ENCODE measurements around the gene FCRL3.

Gene FCRL3

DNA sequence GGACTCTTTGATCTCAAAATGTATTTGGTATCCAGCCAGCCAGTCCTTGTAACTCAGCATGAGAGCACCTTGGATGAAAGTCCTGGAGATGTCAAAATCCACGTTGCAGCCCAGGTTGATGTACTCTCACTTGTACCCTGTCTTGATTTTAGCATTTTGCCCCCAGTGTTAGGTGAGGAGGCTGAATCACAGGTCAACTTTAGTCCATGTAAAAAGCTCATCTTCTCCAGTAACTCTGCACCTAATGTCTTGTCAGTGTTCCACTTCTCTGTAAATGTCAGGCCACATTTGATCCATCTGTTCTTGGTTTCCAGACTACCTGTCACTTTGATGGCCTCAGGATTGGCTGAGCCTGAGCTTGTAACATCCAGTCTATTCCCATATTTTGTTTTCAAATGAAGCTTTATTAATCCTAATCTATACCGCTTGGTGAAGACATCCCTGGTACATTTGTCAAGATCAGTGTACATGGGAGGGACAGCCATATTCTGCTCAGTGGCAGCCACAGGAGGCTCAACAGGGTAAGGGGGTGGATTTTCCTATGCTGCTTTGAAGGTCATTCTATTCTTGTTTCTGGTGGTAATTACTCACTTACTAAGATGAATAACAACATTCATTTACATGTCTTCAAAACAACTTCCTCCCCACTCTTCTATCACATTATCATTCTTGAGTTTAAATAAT is 24.1 kb upstream of the FCRL3 start:
- no peaks in the 10 kb centered on the region for H4K20me1 ChIP-seq (ENCODE audit: control insufficient read depth, insufficient read depth, low read depth, low read length)
- peaks cover 60% of the 10 kb centered on the region for H3K4me1 ChIP-seq (ENCODE audit: control insufficient read depth, low read length)
- peaks cover 26% of the 10 kb centered on the region for H3F3A ChIP-seq (ENCODE audit: control insufficient read depth, insufficient read depth)
- H3K4me3 ChIP-seq (ENCODE audit: low read length) = peak overlapping the region; percentile 57
- TF ChIP-seq EZH2phosphoT487 (IDR thresholded peaks at IDR 0.05; ENCODE audit: borderline replicate concordance, low read length) = no peak
- TF ChIP-seq CTCF (IDR thresholded peaks at IDR 0.05; ENCODE audit: low read depth, low read length, poor library complexity, severe bottlenecking) = no peak
- no peaks in the 10 kb centered on the region for H3K79me2 ChIP-seq (ENCODE audit: control insufficient read depth, low read length)
- H3K4me2 ChIP-seq (ENCODE audit: low read length) = peak overlapping the region; percentile 75
- H3K27me3 ChIP-seq (ENCODE audit: control insufficient read depth, low read length) = no peaks in the 10 kb centered on the region
- peaks cover 32% of the 10 kb centered on the region for H3K9me3 ChIP-seq (ENCODE audit: control insufficient read depth, insufficient read depth, low read length)
- H3K36me3 ChIP-seq (ENCODE audit: control insufficient read depth, low read length) = peaks cover 12% of the 10 kb centered on the region
- H3K27ac ChIP-seq (ENCODE audit: low read depth, low read length) = peak overlapping the region; percentile 96
- no peaks in the 10 kb centered on the region for H3K9me2 ChIP-seq (replicated peaks; ENCODE audit: control insufficient read depth, low read length)

DNA sequence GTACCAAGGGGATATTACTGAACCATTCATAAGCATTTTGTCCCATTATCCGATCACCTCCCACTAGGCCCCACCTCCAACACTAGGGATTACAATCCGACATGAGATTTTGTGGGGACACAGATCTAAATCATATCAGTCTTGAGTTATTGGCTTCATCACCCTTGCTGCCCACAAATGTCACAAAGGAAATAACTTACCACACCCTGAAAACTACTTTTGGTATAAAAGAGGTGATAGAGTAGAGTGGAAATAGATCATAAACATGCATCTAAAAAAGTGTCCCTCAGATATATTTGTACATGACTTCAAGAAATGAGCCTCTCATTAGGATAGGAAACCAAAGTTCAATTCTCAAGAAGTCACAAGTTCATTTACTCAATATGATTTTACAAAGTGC is 22.6 kb upstream of the FCRL3 start:
- no peak overlapping the region for H3K4me3 ChIP-seq (ENCODE audit: low read length)
- no peaks in the 10 kb centered on the region for H4K20me1 ChIP-seq (ENCODE audit: control insufficient read depth, insufficient read depth, low read depth, low read length)
- peaks cover 34% of the 10 kb centered on the region for H3K9me3 ChIP-seq (ENCODE audit: control insufficient read depth, insufficient read depth, low read length)
- H3K9me2 ChIP-seq (replicated peaks; ENCODE audit: control insufficient read depth, low read length) = no peaks in the 10 kb centered on the region
- peaks cover 25% of the 10 kb centered on the region for H3F3A ChIP-seq (ENCODE audit: control insufficient read depth, insufficient read depth)
- H3K27me3 ChIP-seq (ENCODE audit: control insufficient read depth, low read length) = no peaks in the 10 kb centered on the region
- H3K79me2 ChIP-seq (ENCODE audit: control insufficient read depth, low read length) = no peaks in the 10 kb centered on the region
- peak overlapping the region; percentile 96; the same call in 1 of the 2 replicates for H3K27ac ChIP-seq (ENCODE audit: low read depth, low read length)
- peaks cover 12% of the 10 kb centered on the region for H3K36me3 ChIP-seq (ENCODE audit: control insufficient read depth, low read length)
- no peak for TF ChIP-seq EZH2phosphoT487 (IDR thresholded peaks at IDR 0.05; ENCODE audit: borderline replicate concordance, low read length)
- no peak for TF ChIP-seq CTCF (IDR thresholded peaks at IDR 0.05; ENCODE audit: low read depth, low read length, poor library complexity, severe bottlenecking)
- peaks cover 52% of the 10 kb centered on the region for H3K4me1 ChIP-seq (ENCODE audit: control insufficient read depth, low read length)
- no peak overlapping the region for H3K4me2 ChIP-seq (ENCODE audit: low read length)

DNA sequence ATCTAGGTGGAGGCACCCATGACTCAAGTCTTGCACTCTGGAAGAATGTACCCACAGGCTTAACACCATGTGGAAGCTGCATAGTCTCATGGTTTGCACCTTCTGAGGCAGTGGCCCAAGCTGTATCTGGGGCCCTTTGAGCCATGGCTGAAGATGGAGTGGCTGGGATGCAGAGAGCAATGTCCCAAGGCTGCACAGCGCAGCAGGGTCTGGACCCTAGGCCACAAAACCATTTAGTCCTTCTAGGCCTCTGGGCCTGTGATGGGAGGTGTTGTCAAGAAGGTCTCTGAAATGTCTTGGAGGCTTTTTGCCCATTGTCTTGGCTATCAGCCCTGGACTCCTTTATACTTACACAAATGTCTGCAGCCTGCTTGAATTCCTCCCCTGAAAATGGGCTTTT is 21.4 kb upstream of the FCRL3 start:
- TF ChIP-seq CTCF (IDR thresholded peaks at IDR 0.05; ENCODE audit: low read depth, low read length, poor library complexity, severe bottlenecking) (no peak), EZH2phosphoT487 (IDR thresholded peaks at IDR 0.05; ENCODE audit: borderline replicate concordance, low read length) (no peak)
- Histone ChIP-seq H3K27me3 (ENCODE audit: control insufficient read depth, low read length) (no peaks in the 10 kb centered on the region), H3F3A (ENCODE audit: control insufficient read depth, insufficient read depth) (peaks cover 25% of the 10 kb centered on the region), H4K20me1 (ENCODE audit: control insufficient read depth, insufficient read depth, low read depth, low read length) (no peaks in the 10 kb centered on the region), H3K27ac (ENCODE audit: low read depth, low read length) (no peak overlapping the region), H3K4me2 (ENCODE audit: low read length) (no peak overlapping the region), H3K4me3 (ENCODE audit: low read length) (no peak overlapping the region), H3K9me2 (replicated peaks; ENCODE audit: control insufficient read depth, low read length) (no peaks in the 10 kb centered on the region), H3K4me1 (ENCODE audit: control insufficient read depth, low read length) (peaks cover 40% of the 10 kb centered on the region), H3K79me2 (ENCODE audit: control insufficient read depth, low read length) (no peaks in the 10 kb centered on the region), H3K36me3 (ENCODE audit: control insufficient read depth, low read length) (peaks cover 12% of the 10 kb centered on the region), H3K9me3 (ENCODE audit: control insufficient read depth, insufficient read depth, low read length) (peaks cover 34% of the 10 kb centered on the region)

Data from DOHH2 (cell line).